Spleen (tissue), 11 donors: Measurements from ENCODE around the gene SEPTIN5. TPM values are rescaled to one million over a fixed set of nuclear protein-coding genes. Genes with fewer than 3 reads are reported as not detected.

Experiments used
- DNase-seq: peaks from one replicate; pipeline ENCODE4 v3.0.0-alpha.2; 2020
- H3K27ac ChIP-seq, 8 donors: fragments of 200-600 bp; sonication (generic) in 7 of 8; 1 replicate in 4 of 8; 2 replicates in 4 of 8; pipeline versions ENCODE4 v1.5.0 to v1.8.0; 2016 to 2021; ENCODE audit warnings: inconsistent platforms in 4 of 8, mild to moderate bottlenecking in 4 of 8, moderate library complexity in 1 of 8
- H3K27me3 ChIP-seq, 7 donors: fragments of 200-600 bp; sonication (generic) in 6 of 7; replicated peaks in 1 of 7; 1 replicate in 4 of 7; 2 replicates in 3 of 7; pipeline versions ENCODE4 v1.5.0 to v1.8.0; 2016 to 2021; ENCODE audit warnings: inconsistent platforms in 3 of 7, mild to moderate bottlenecking in 1 of 7
- H3K36me3 ChIP-seq, 6 donors: fragments of 200-600 bp; sonication (generic) in 5 of 6; 1 replicate in 4 of 6; 2 replicates in 2 of 6; pipeline versions ENCODE4 v1.5.0 to v1.8.0; 2016 to 2021; ENCODE audit warnings: inconsistent platforms in 2 of 6
- H3K4me1 ChIP-seq, 6 donors: fragments of 200-600 bp; sonication (generic) in 5 of 6; 1 replicate in 3 of 6; 2 replicates in 3 of 6; pipeline versions ENCODE4 v1.5.0 to v1.8.0; 2016 to 2021; ENCODE audit warnings: inconsistent platforms in 3 of 6
- H3K4me3 ChIP-seq, 8 donors: fragments of 200-600 bp; sonication (generic) in 7 of 8; 1 replicate in 4 of 8; 2 replicates in 4 of 8; pipeline versions ENCODE4 v1.5.0 to v1.8.0; 2016 to 2021; ENCODE audit warnings: inconsistent platforms in 4 of 8, mild to moderate bottlenecking in 4 of 8, moderate library complexity in 2 of 8
- H3K9me3 ChIP-seq, 8 donors: fragments of 200-600 bp; sonication (generic) in 7 of 8; 1 replicate in 4 of 8; 2 replicates in 4 of 8; pipeline versions ENCODE4 v1.5.0 to v1.8.0; 2016 to 2021; ENCODE audit warnings: inconsistent platforms in 4 of 8
- POLR2A ChIP-seq, 3 donors: fragments of 450-650 bp; IDR thresholded peaks; one replicate each; pipeline ENCODE4 v1.5.1; 2017; ENCODE audit warnings: antibody characterized with exemption in 3 of 3, mild to moderate bottlenecking in 1 of 3
- POLR2AphosphoS5 ChIP-seq, 3 donors: sonication (generic); formaldehyde crosslinking; IDR thresholded peaks; one replicate each; pipeline ENCODE4 v1.5.1; 2017; ENCODE audit warnings: antibody characterized with exemption in 3 of 3
- WGBS, 5 donors: extraction: QIAGEN DNeasy Blood & Tissue Kit in 3 of 5; methylation state at CpG; one replicate each; pipeline versions ENCODE4 v1.1.5 to v1.1.7; 2013 to 2018; 5-methylcytosine and 5-hydroxymethylcytosine counted together
- intact Hi-C: fragments of 100-400 bp; cut with DNase I; formaldehyde crosslinking; loops from one replicate; pipeline ENCODE4 v1.15.0; 2023; ENCODE audit warnings: low total_unique reads
- polyA plus RNA-seq, 3 donors: library from polyadenylated mRNA; stranded (reverse); fragments of 200-250 nt; gene quantifications; one replicate each; pipeline ENCODE4 v1.2.1, GENCODE V29; 2013
- total RNA-seq, 7 donors: library from RNA; depleted of rRNA in 3 of 7; stranded (reverse); fragments of >200 nt in 3 of 7; fragmentation: NEBNext Ultra II Directional in 4 of 7; extraction: Animal tissue kit (Norgen Biotek cat#: 25700) in 4 of 7; gene quantifications; one replicate each; pipeline versions ENCODE4 v1.1.0 to v1.2.1, GENCODE V29; 2016 to 2021
- TF ChIP-seq, protein P1 (sequence below), 11 experiments: fragments of 200-600 bp in 7 of 11; fragments of 450-650 bp in 4 of 11; sonication (generic) in 4 of 11; IDR thresholded peaks in 8 of 11; conservative IDR thresholded peaks in 3 of 11; 1 replicate in 7 of 11; 2 replicates in 4 of 11; pipeline versions ENCODE4 v1.4.0 to v1.8.0; 2016 to 2021; ENCODE audit warnings: antibody characterized with exemption in 11 of 11, inconsistent platforms in 4 of 11, mild to moderate bottlenecking in 1 of 11
- donor health status: healthy with polysubstance abuse.
- donor health status: DM: no; HTN: no; CAD: no; lungs with moderate emphysema.
- donor health status: DM: no; HTN: no; CAD: no.
- donor health status: Bipolar disorder and iron deficiency.
- donor health status: healthy.
- donor health status: DM: no; HTN: no; CAD: no.
- donor health status: DM: yes; HTN: yes; CAD: no.

Gene SEPTIN5
- total and polyA plus RNA-seq, 10 donors: 4.0 to 19.2 (median 11.8) TPM

DNA sequence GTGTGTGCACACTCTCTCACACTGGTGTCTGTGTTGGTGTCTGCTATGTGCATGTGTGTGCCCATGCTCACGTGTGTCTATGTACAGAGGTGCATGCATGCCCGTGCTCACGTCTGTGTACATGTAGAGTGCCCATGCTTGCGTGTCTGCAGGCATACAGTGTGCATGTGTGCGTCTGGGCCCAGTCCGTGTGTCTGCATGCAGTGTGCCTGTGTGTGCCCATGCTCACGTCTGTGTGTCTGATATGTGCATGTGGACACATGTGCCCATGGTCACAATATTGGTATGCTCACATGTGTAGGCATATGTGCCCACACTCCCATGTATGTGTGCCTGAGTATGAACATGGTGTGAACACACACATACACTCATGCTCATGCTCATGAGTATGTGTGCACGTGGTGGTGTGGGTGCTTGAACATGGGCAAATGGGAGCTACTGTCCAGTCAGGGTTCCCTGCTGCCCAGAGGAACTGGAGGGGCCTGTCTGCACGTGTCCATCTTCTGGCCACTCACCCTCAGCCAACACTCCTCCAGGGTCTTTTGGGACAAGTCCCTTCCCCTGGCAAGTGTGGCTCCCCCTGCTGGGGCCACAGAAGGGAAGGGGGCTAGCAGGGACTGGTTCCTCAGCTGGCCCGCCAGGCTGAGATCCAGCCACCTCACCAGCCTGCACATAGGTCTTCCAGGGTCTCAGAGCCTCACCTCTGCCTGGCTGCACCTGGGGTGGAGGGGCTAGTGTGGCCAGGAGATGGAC lies 39.0 kb downstream of the SEPTIN5 start:
- H3K27me3 ChIP-seq: peaks cover 10 to 91% (median 52%) of the 10 kb centered on the region in 7 donors
- TF ChIP-seq POLR2A (IDR thresholded peaks at IDR 0.05) (no peak), POLR2AphosphoS5 (IDR thresholded peaks at IDR 0.05) (no peak)
- TF ChIP-seq, protein P1, sequence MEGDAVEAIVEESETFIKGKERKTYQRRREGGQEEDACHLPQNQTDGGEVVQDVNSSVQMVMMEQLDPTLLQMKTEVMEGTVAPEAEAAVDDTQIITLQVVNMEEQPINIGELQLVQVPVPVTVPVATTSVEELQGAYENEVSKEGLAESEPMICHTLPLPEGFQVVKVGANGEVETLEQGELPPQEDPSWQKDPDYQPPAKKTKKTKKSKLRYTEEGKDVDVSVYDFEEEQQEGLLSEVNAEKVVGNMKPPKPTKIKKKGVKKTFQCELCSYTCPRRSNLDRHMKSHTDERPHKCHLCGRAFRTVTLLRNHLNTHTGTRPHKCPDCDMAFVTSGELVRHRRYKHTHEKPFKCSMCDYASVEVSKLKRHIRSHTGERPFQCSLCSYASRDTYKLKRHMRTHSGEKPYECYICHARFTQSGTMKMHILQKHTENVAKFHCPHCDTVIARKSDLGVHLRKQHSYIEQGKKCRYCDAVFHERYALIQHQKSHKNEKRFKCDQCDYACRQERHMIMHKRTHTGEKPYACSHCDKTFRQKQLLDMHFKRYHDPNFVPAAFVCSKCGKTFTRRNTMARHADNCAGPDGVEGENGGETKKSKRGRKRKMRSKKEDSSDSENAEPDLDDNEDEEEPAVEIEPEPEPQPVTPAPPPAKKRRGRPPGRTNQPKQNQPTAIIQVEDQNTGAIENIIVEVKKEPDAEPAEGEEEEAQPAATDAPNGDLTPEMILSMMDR (IDR thresholded peaks at IDR 0.05 in 8 of 11, conservative IDR thresholded peaks at IDR 0.05 in 3 of 11): no peak
- H3K9me3 ChIP-seq: no peaks in the 10 kb centered on the region
- no peaks in the 10 kb centered on the region for H3K36me3 ChIP-seq
- no peak overlapping the region for H3K4me3 ChIP-seq
- H3K4me1 ChIP-seq: peaks cover 21 to 36% (median 31%) of the 10 kb centered on the region in 6 donors
- 83 to 95% (median 89%) methylated on average over 5 to 10 of the region's 10 CpGs for WGBS, 5 donors
- H3K27ac ChIP-seq: no peak overlapping the region
- intact Hi-C loops: no loop called here
- no peak for DNase-seq

DNA sequence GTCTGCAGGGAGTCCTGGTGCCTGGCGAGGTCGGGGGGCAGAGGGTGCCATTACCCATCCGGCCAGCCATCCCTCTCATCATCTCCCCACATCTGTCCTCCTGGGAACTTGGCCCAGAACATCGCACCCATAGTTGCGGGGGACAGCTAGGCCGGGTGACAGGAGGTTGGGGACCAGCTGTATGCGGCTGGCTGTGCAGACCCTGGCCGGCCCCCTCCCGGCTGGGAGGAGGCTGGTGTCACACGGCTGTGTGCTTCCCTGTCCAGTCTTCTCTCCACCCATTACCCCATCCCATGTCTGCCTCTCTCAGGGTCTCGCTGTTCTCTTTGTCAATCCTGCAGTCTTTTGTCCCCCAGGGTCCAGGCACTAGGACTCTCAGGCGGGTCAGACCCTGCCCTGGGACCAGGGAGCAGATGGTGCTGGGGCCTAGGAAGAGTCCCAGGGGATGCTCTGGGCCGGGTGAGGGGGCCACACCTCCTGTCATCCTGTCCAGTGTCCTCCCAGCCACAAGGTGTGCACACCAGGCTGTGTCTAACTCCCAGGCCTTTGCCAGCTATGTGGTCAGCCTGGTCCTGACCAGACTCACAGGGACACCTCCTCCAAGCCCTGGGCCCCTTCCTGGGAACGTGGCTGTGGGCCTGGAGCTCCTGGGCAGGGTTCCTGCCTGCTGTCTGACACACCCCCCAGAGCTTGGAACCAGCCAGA lies 39.8 kb downstream of the SEPTIN5 start:
- Histone ChIP-seq H3K27me3 (peaks cover 12 to 100% (median 61%) of the 10 kb centered on the region in 7 donors), H3K36me3 (no peaks in the 10 kb centered on the region), H3K27ac (no peak overlapping the region), H3K4me1 (peaks cover 21 to 45% (median 37%) of the 10 kb centered on the region in 6 donors), H3K9me3 (no peaks in the 10 kb centered on the region), H3K4me3 (no peak overlapping the region)
- DNase-seq: no peak
- intact Hi-C loops: no loop called here
- no peak for TF ChIP-seq POLR2AphosphoS5 (IDR thresholded peaks at IDR 0.05)
- TF ChIP-seq POLR2A (IDR thresholded peaks at IDR 0.05): no peak
- TF ChIP-seq, protein P1 (IDR thresholded peaks at IDR 0.05 in 8 of 11, conservative IDR thresholded peaks at IDR 0.05 in 3 of 11): no peak
- 65 to 82% (median 75%) methylated on average over 11 to 14 of the region's 14 CpGs for WGBS, 5 donors

DNA sequence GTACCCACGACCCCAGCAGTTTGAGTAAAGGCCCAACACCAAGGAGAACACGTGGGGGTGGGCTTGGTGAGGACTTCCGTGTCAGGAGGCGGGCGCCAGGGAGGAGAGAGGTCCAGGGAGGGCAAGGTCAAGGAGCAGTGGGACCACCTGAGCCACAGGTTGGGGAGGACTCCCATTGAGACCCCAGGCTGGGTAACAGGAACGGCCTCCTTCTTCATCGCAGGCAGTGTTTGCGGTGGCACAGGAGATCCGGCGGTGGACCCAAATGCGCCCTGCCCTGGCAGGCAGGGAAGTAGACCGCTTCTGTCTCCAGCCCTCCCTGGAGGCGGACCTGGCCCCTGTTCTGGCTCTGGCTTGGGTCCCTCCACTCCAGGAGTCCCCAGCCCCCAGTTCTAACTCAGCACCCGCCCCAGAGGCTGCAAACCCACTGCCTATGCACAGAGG lies 40.4 kb downstream of the SEPTIN5 start:
- no peak for DNase-seq
- H3K4me1 ChIP-seq: peaks cover 21 to 51% (median 43%) of the 10 kb centered on the region in 6 donors
- TF ChIP-seq POLR2AphosphoS5 (IDR thresholded peaks at IDR 0.05) (no peak), POLR2A (IDR thresholded peaks at IDR 0.05) (no peak)
- TF ChIP-seq, protein P1 (IDR thresholded peaks at IDR 0.05 in 8 of 11, conservative IDR thresholded peaks at IDR 0.05 in 3 of 11): no peak
- peak overlapping the region in 1 of 8 donors; percentile 66 for H3K4me3 ChIP-seq
- no peaks in the 10 kb centered on the region for H3K9me3 ChIP-seq
- peaks cover 18 to 100% (median 67%) of the 10 kb centered on the region in 7 donors for H3K27me3 ChIP-seq
- no peak overlapping the region for H3K27ac ChIP-seq
- no peaks in the 10 kb centered on the region for H3K36me3 ChIP-seq
- intact Hi-C loops: no loop called here
- WGBS, 5 donors: 35 to 56% (median 39%) methylated on average over 9 to 14 of the region's 14 CpGs
